Karpas-422 (cell line): Measurements from ENCODE around the gene MYEF2. TPM values are rescaled to one million over a fixed set of nuclear protein-coding genes. Genes with fewer than 3 reads are reported as not detected.

Experiments used
- DNase-seq: peaks from one replicate; pipeline ENCODE4 v3.0.0-alpha.2; 2015
- H2AFZ ChIP-seq: fragments of 200-600 bp; sonication (generic); 2 replicates; pipeline ENCODE4 v1.6.1; 2014; ENCODE audit warnings: antibody characterized with exemption, low read length, mixed read lengths
- H3K27ac ChIP-seq: fragments of 200-600 bp; sonication (generic); 2 replicates; pipeline ENCODE4 v1.5.1; 2014; ENCODE audit warnings: mild to moderate bottlenecking, low read length, moderate library complexity
- H3K27me3 ChIP-seq: fragments of 200-600 bp; sonication (generic); 2 replicates; pipeline ENCODE4 v1.6.1; 2014; ENCODE audit warnings: low read length, mixed read lengths
- H3K36me3 ChIP-seq: fragments of 200-600 bp; sonication (generic); 2 replicates; pipeline ENCODE4 v1.6.1; 2014; ENCODE audit warnings: low read length, mixed read lengths; ENCODE audit not compliant: insufficient read depth
- H3K4me1 ChIP-seq: fragments of 200-600 bp; sonication (generic); 2 replicates; pipeline ENCODE4 v1.6.1; 2014; ENCODE audit warnings: mild to moderate bottlenecking, low read length, mixed read lengths
- H3K4me2 ChIP-seq: fragments of 200-600 bp; sonication (generic); 2 replicates; pipeline ENCODE4 v1.6.1; 2014; ENCODE audit warnings: low read length, low read depth, mild to moderate bottlenecking; ENCODE audit not compliant: poor library complexity, severe bottlenecking
- H3K4me3 ChIP-seq: fragments of 200-600 bp; sonication (generic); 2 replicates; pipeline ENCODE4 v1.5.1; 2014; ENCODE audit warnings: mild to moderate bottlenecking, antibody characterized with exemption, low read length, mixed read lengths
- H3K79me2 ChIP-seq: fragments of 200-600 bp; sonication (generic); 2 replicates; pipeline ENCODE4 v1.6.1; 2014; ENCODE audit warnings: mild to moderate bottlenecking, low read length, mixed read lengths
- H3K9ac ChIP-seq: fragments of 200-600 bp; sonication (generic); 2 replicates; pipeline ENCODE4 v1.6.0; 2014; ENCODE audit warnings: low read length
- H3K9me2 ChIP-seq: fragments of 200-600 bp; sonication (generic), shearing (Covaris generic); replicated peaks from 2 replicates; pipeline ENCODE4 v1.6.0; 2014; ENCODE audit warnings: mild to moderate bottlenecking, low read length, moderate library complexity; ENCODE audit not compliant: insufficient read depth
- H3K9me3 ChIP-seq: fragments of 300-700, 200-600 bp; sonication (generic); 2 replicates; pipeline ENCODE4 v1.6.1; 2014; ENCODE audit warnings: low read length, mixed read lengths
- H4K20me1 ChIP-seq: fragments of 200-600 bp; sonication (generic); 2 replicates; pipeline ENCODE4 v1.6.1; 2014; ENCODE audit warnings: mild to moderate bottlenecking, antibody characterized with exemption, low read length, low read depth; ENCODE audit not compliant: insufficient read depth
- total RNA-seq: library from RNA; depleted of rRNA; stranded (reverse); fragments of >200 nt; shearing (Covaris generic); gene quantifications from 2 replicates; pipeline ENCODE4 v1.2.3, GENCODE V29; 2014; ENCODE audit warnings: low replicate concordance

Gene MYEF2
- total RNA-seq, 1 experiment from 2014 or later: 50.0 TPM

GRCh38 chr15:48112242-48112641 lies 65.9 kb downstream of the MYEF2 start:
- no peaks in the 10 kb centered on the region for H3K36me3 ChIP-seq
- peak; percentile 43 for DNase-seq
- H2AFZ ChIP-seq: no peak overlapping the region

GRCh38 chr15:48109856-48110531 lies 68.1 kb downstream of the MYEF2 start:
- no peaks in the 10 kb centered on the region for H4K20me1 ChIP-seq
- no peak overlapping the region for H3K27ac ChIP-seq
- DNase-seq: no peak
- H3K9me3 ChIP-seq: no peaks in the 10 kb centered on the region
- H3K27me3 ChIP-seq: no peaks in the 10 kb centered on the region
- H2AFZ ChIP-seq: no peak overlapping the region
- H3K79me2 ChIP-seq: no peaks in the 10 kb centered on the region
- H3K4me3 ChIP-seq: no peak overlapping the region
- no peaks in the 10 kb centered on the region for H3K36me3 ChIP-seq
- no peak overlapping the region for H3K4me2 ChIP-seq
- H3K4me1 ChIP-seq: no peaks in the 10 kb centered on the region
- no peaks in the 10 kb centered on the region for H3K9me2 ChIP-seq
- H3K9ac ChIP-seq: no peak overlapping the region

More at GRCh38 chr15:48112242-48112641, 65.9 kb downstream of the MYEF2 start:
- H3K4me1 ChIP-seq: no peaks in the 10 kb centered on the region
- no peak overlapping the region for H3K4me3 ChIP-seq
- H3K27me3 ChIP-seq: no peaks in the 10 kb centered on the region
- H3K9me3 ChIP-seq: no peaks in the 10 kb centered on the region
- no peak overlapping the region for H3K9ac ChIP-seq
- H4K20me1 ChIP-seq: no peaks in the 10 kb centered on the region
- H3K27ac ChIP-seq: no peak overlapping the region
- no peaks in the 10 kb centered on the region for H3K9me2 ChIP-seq
- no peak overlapping the region for H3K4me2 ChIP-seq
- no peaks in the 10 kb centered on the region for H3K79me2 ChIP-seq

- no peaks in the 10 kb centered on the region for H3K9me2 ChIP-seq
- no peaks in the 10 kb centered on the region for H3K79me2 ChIP-seq
- no peaks in the 10 kb centered on the region for H3K9me3 ChIP-seq
- no peak overlapping the region for H3K9ac ChIP-seq
- no peaks in the 10 kb centered on the region for H3K4me1 ChIP-seq
- no peak overlapping the region for H2AFZ ChIP-seq
- no peak overlapping the region for H3K4me3 ChIP-seq
- no peaks in the 10 kb centered on the region for H4K20me1 ChIP-seq
- H3K4me2 ChIP-seq: no peak overlapping the region
- no peak for DNase-seq
- no peaks in the 10 kb centered on the region for H3K27me3 ChIP-seq
- H3K27ac ChIP-seq: no peak overlapping the region
- no peaks in the 10 kb centered on the region for H3K36me3 ChIP-seq
These were observed 68.9 kb downstream of the MYEF2 start for GRCh38 chr15:48109212-48109611.

GRCh38 chr15:48105936-48106335 lies 72.2 kb downstream of the MYEF2 start:
- no peaks in the 10 kb centered on the region for H3K9me2 ChIP-seq
- no peak overlapping the region for H3K9ac ChIP-seq
- H3K4me1 ChIP-seq: no peaks in the 10 kb centered on the region
- no peaks in the 10 kb centered on the region for H3K79me2 ChIP-seq
- H3K4me2 ChIP-seq: no peak overlapping the region
- H3K9me3 ChIP-seq: no peaks in the 10 kb centered on the region
- H3K27me3 ChIP-seq: no peaks in the 10 kb centered on the region
- H3K36me3 ChIP-seq: no peaks in the 10 kb centered on the region
- DNase-seq: no peak
- H4K20me1 ChIP-seq: no peaks in the 10 kb centered on the region
- no peak overlapping the region for H3K4me3 ChIP-seq
- H2AFZ ChIP-seq: no peak overlapping the region
- H3K27ac ChIP-seq: no peak overlapping the region

- no peak overlapping the region for H3K4me2 ChIP-seq
- no peak overlapping the region for H3K4me3 ChIP-seq
- no peaks in the 10 kb centered on the region for H3K9me2 ChIP-seq
- H3K36me3 ChIP-seq: no peaks in the 10 kb centered on the region
- H3K9ac ChIP-seq: no peak overlapping the region
- no peaks in the 10 kb centered on the region for H3K79me2 ChIP-seq
- H3K4me1 ChIP-seq: no peaks in the 10 kb centered on the region
- H2AFZ ChIP-seq: no peak overlapping the region
- no peaks in the 10 kb centered on the region for H3K27me3 ChIP-seq
- no peaks in the 10 kb centered on the region for H3K9me3 ChIP-seq
- DNase-seq: no peak
- no peak overlapping the region for H3K27ac ChIP-seq
- H4K20me1 ChIP-seq: no peaks in the 10 kb centered on the region
These were observed 74.4 kb downstream of the MYEF2 start for GRCh38 chr15:48103647-48104046.

- no peaks in the 10 kb centered on the region for H3K4me1 ChIP-seq
- H2AFZ ChIP-seq: no peak overlapping the region
- no peaks in the 10 kb centered on the region for H3K36me3 ChIP-seq
- H3K4me2 ChIP-seq: no peak overlapping the region
- H3K9ac ChIP-seq: no peak overlapping the region
- no peaks in the 10 kb centered on the region for H3K9me3 ChIP-seq
- no peak overlapping the region for H3K4me3 ChIP-seq
- no peaks in the 10 kb centered on the region for H3K79me2 ChIP-seq
- no peak overlapping the region for H3K27ac ChIP-seq
- H4K20me1 ChIP-seq: no peaks in the 10 kb centered on the region
- no peak for DNase-seq
- no peaks in the 10 kb centered on the region for H3K9me2 ChIP-seq
- no peaks in the 10 kb centered on the region for H3K27me3 ChIP-seq
These were observed 75.9 kb downstream of the MYEF2 start for GRCh38 chr15:48102167-48102566.

GRCh38 chr15:48101376-48101961 lies 76.6 kb downstream of the MYEF2 start:
- no peaks in the 10 kb centered on the region for H3K79me2 ChIP-seq
- H3K27ac ChIP-seq: no peak overlapping the region
- H3K4me3 ChIP-seq: no peak overlapping the region
- H4K20me1 ChIP-seq: no peaks in the 10 kb centered on the region
- no peaks in the 10 kb centered on the region for H3K9me3 ChIP-seq
- H2AFZ ChIP-seq: no peak overlapping the region
- H3K4me2 ChIP-seq: no peak overlapping the region
- H3K9me2 ChIP-seq: no peaks in the 10 kb centered on the region
- no peaks in the 10 kb centered on the region for H3K4me1 ChIP-seq
- no peaks in the 10 kb centered on the region for H3K36me3 ChIP-seq
- H3K27me3 ChIP-seq: no peaks in the 10 kb centered on the region
- DNase-seq: no peak
- H3K9ac ChIP-seq: no peak overlapping the region

- H3K4me3 ChIP-seq: no peak overlapping the region
- H3K9me3 ChIP-seq: no peaks in the 10 kb centered on the region
- no peaks in the 10 kb centered on the region for H3K4me1 ChIP-seq
- H3K27me3 ChIP-seq: no peaks in the 10 kb centered on the region
- H3K4me2 ChIP-seq: no peak overlapping the region
- no peak overlapping the region for H3K27ac ChIP-seq
- no peak overlapping the region for H3K9ac ChIP-seq
- H3K36me3 ChIP-seq: no peaks in the 10 kb centered on the region
- no peaks in the 10 kb centered on the region for H3K79me2 ChIP-seq
- H4K20me1 ChIP-seq: no peaks in the 10 kb centered on the region
- DNase-seq: no peak
- no peaks in the 10 kb centered on the region for H3K9me2 ChIP-seq
- no peak overlapping the region for H2AFZ ChIP-seq
These were observed 80.8 kb downstream of the MYEF2 start for GRCh38 chr15:48097264-48097663.
